GM12873 (cell line): ENCODE data around the gene LHX3.

Experiments
- CTCF ChIP-seq: IDR thresholded peaks from 2 replicates; pipeline ENCODE4 v1.5.1; 2012; ENCODE audit warnings: low read depth, mild to moderate bottlenecking, moderate library complexity, low read length, control low read depth; ENCODE audit not compliant: insufficient read depth; ENCODE audit errors: missing control alignments

Gene LHX3

DNA sequence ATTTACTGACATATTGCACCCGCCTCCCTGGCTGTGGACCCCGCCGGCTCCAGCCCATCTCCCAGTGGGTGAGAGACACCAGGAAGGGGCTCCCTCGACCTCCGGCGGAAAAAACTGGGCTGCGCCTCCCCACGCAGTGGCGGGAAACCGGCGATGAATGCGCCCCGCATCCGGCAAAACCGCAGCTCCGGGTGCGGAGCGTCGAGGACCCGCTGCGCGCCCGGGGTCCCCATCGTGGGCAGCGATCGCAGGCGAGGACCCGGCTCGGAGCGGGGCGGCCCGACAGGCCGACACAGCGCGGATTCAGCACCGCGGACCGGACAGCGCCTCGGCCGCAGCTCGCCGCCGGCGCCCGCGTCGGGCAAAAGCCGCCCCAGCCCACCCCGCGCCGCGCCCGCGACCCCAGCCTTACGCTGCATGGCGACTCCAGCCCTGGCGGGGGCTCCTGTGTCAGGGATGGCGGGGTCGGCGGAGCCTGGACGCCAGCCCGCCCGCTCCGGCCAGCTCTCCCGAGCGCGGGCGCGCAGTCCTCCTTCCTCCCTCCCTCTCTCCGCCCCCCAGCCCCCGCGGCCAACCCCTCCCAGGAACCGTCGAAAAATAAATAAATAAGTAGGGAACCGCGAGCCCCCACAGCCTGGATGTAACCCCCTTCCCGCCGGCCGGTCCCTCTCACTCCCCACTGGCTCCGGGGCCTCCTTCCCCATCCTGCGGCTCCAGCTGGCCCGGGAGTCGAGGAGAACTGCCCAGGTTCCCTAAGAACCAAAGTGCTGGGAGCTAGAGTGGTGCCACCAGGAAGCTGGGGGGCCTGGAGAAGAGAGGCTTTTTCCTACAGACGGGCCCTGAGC lies 3.1 kb downstream of the LHX3 start:
- no peak for TF ChIP-seq CTCF

DNA sequence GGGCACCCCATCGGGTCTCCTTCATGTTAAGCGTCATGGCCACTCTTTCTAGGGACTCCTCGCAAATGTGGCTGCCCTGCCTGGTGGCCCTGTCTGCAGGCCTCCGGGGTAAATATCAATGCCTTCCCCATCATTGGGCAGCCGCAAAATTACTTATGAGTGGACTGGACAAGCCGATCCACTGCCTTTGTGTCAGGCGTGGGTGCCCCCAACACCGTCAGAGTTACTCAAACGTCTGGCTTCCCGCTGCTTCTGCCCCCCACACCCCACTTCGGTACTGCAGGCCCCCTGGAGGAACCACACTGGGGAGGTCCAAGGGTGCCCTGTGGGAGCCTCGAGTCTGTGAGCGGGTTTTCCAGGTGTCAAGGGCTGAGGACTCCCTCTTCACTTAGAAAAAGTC lies 3.8 kb downstream of the LHX3 start:
- no peak for TF ChIP-seq CTCF

- no peak for TF ChIP-seq CTCF
These were observed 4.5 kb downstream of the LHX3 start for GRCh38 chr9:136200424-136200823.

GRCh38 chr9:136199391-136200288 lies 5.3 kb downstream of the LHX3 start:
- TF ChIP-seq CTCF: no peak

GRCh38 chr9:136198605-136199083 lies 6.3 kb downstream of the LHX3 start:
- no peak for TF ChIP-seq CTCF

GRCh38 chr9:136197930-136198604 lies 6.9 kb downstream of the LHX3 start:
- TF ChIP-seq CTCF: no peak
